HG02678 (cell line): ENCODE data around the gene SORCS2.

Source experiments
- ATAC-seq: cut with Tn5 transposase; IDR thresholded peaks from one replicate; pipeline ENCODE4 v1.9.1; 2021; ENCODE audit warnings: mild to moderate bottlenecking, moderate library complexity; ENCODE audit not compliant: unreplicated experiment

SORCS2 gene

GRCh38 chr4:7366180-7366945 is 174.0 kb downstream of the SORCS2 start:
- no peak for ATAC-seq

- ATAC-seq, result no peak
Measured at GRCh38 chr4:7366954-7367353, 174.6 kb downstream of the SORCS2 start.

- no peak for ATAC-seq
Measured at GRCh38 chr4:7367406-7367805, 175.1 kb downstream of the SORCS2 start.

GRCh38 chr4:7367864-7368277 is 175.5 kb downstream of the SORCS2 start:
- no peak for ATAC-seq

GRCh38 chr4:7368296-7368695 is 176.0 kb downstream of the SORCS2 start:
- no peak for ATAC-seq

- no peak for ATAC-seq
Measured at GRCh38 chr4:7369511-7369910, 177.2 kb downstream of the SORCS2 start.

GRCh38 chr4:7370038-7370437 is 177.7 kb downstream of the SORCS2 start:
- ATAC-seq, result no peak

- no peak for ATAC-seq
Measured at GRCh38 chr4:7371210-7371941, 179.0 kb downstream of the SORCS2 start.

GRCh38 chr4:7372673-7373072 is 180.3 kb downstream of the SORCS2 start:
- no peak for ATAC-seq

- ATAC-seq, result no peak
Measured at GRCh38 chr4:7374571-7374970, 182.2 kb downstream of the SORCS2 start.

GRCh38 chr4:7375427-7375826 is 183.1 kb downstream of the SORCS2 start:
- no peak for ATAC-seq

GRCh38 chr4:7377223-7377865 is 185.0 kb downstream of the SORCS2 start:
- no peak for ATAC-seq

GRCh38 chr4:7379186-7379585 is 186.8 kb downstream of the SORCS2 start:
- ATAC-seq, result no peak

- ATAC-seq, result no peak
Measured at GRCh38 chr4:7379719-7380118, 187.4 kb downstream of the SORCS2 start.

- no peak for ATAC-seq
Measured at GRCh38 chr4:7381221-7381889, 189.0 kb downstream of the SORCS2 start.

- ATAC-seq, result no peak
Measured at GRCh38 chr4:7381890-7382633, 189.7 kb downstream of the SORCS2 start.

GRCh38 chr4:7382634-7383014 is 190.3 kb downstream of the SORCS2 start:
- no peak for ATAC-seq

GRCh38 chr4:7383266-7383665 is 190.9 kb downstream of the SORCS2 start:
- no peak for ATAC-seq

- no peak for ATAC-seq
Measured at GRCh38 chr4:7384003-7384928, 191.9 kb downstream of the SORCS2 start.
